K562 (cell line): Measurements from ENCODE around the gene VEGFA. TPM values are rescaled to one million over a fixed set of nuclear protein-coding genes. Genes with fewer than 3 reads are reported as not detected.
A peak's percentile ranks its signal among the peaks of the same experiment; 100 is the strongest.

Experiments
- ATAC-seq: fragments of 200-7000 bp; cut with Tn5 transposase; 3 replicates; pipeline ENCODE4 v1.9.1; 2020; ENCODE audit warnings: moderate library complexity
- BruUV-seq: library from RNA; stranded (reverse); fragments of 400-500 nt; replicated peaks from 2 replicates; lab custom pipeline; 2021; lab: Mats Ljungman, UMichigan
- CTCF ChIA-PET: fragments of 300-600 bp; formaldehyde crosslinking; extraction: SDS; loops from one replicate; lab custom pipeline; 2021; ENCODE audit warnings: low intra/inter-chr PET ratio; lab: Yijun Ruan, JAX
- POLR2A ChIA-PET: fragments of 300-600, 350-650 bp; sonication (Branson Sonifier 250); formaldehyde crosslinking; extraction: SDS; loops from one replicate; lab custom pipeline; 2021; ENCODE audit warnings: antibody characterized with exemption, inconsistent platforms; lab: Yijun Ruan, JAX
- DNase-seq, 4 experiments: peaks; one replicate each; pipeline versions ENCODE4 v3.0.0 to v3.0.0-alpha.2; 2011 to 2018; ENCODE audit warnings: low spot score in 3 of 4, mixed read lengths in 3 of 4; ENCODE audit errors: extremely low read depth in 1 of 4
- FAIRE-seq: peaks from 2 replicates; lab custom pipeline; 2011; peaks lifted over from hg19 to GRCh38; lab: Jason Lieb, UNC
- H2AFZ ChIP-seq: 2 replicates; pipeline ENCODE4 v1.6.0; 2011; ENCODE audit warnings: low read depth, low read length, control low read depth, inconsistent platforms
- H3K27ac ChIP-seq: fragments of 200-600 bp; 3 replicates; pipeline ENCODE4 v1.8.0; 2011; ENCODE audit warnings: low read depth, mild to moderate bottlenecking, control low read depth, inconsistent platforms, low read length, moderate library complexity, mixed read lengths; ENCODE audit errors: extremely low read depth
- H3K27me3 ChIP-seq, 2 experiments: fragments of 300-600 bp in 1 of 2; 2 replicates in 1 of 2; 3 replicates in 1 of 2; pipeline versions ENCODE4 v1.6.0 to v1.8.0; 2011; ENCODE audit warnings: inconsistent platforms in 2 of 2, low read length in 2 of 2, mild to moderate bottlenecking in 1 of 2, mixed read lengths in 1 of 2, moderate library complexity in 1 of 2; ENCODE audit not compliant: control insufficient read depth in 2 of 2, insufficient read depth in 2 of 2
- H3K36me3 ChIP-seq: fragments of 300-600 bp; 3 replicates; pipeline ENCODE4 v1.8.0; 2011; ENCODE audit warnings: mild to moderate bottlenecking, low read length, inconsistent platforms; ENCODE audit not compliant: control insufficient read depth, insufficient read depth
- H3K4me1 ChIP-seq, 2 experiments: fragments of 200-600 bp in 1 of 2; replicated peaks in 1 of 2; 2 replicates in 1 of 2; 3 replicates in 1 of 2; pipeline versions ENCODE4 v1.5.1 to v1.8.0; 2011; ENCODE audit warnings: inconsistent platforms in 2 of 2, low read length in 2 of 2, mild to moderate bottlenecking in 1 of 2, mixed read lengths in 1 of 2, moderate library complexity in 1 of 2; ENCODE audit not compliant: control insufficient read depth in 2 of 2, insufficient read depth in 2 of 2
- H3K4me2 ChIP-seq: 2 replicates; pipeline ENCODE4 v1.6.1; 2011; ENCODE audit warnings: low read length, control low read depth, inconsistent platforms, mixed read lengths; ENCODE audit not compliant: insufficient read depth
- H3K4me3 ChIP-seq: fragments of 200-600 bp; sonication (generic), shearing (Covaris generic); 2 replicates; pipeline ENCODE4 v1.5.1; 2016; ENCODE audit warnings: control low read depth, inconsistent platforms
- H3K79me2 ChIP-seq: fragments of 200-600 bp; 3 replicates; pipeline ENCODE4 v1.8.0; 2011; ENCODE audit warnings: low read length, inconsistent platforms; ENCODE audit not compliant: control insufficient read depth, insufficient read depth
- H3K9ac ChIP-seq, 2 experiments: 2 replicates each; pipeline versions ENCODE4 v1.6.0 to v1.6.1; 2011; ENCODE audit warnings: low read depth in 2 of 2, low read length in 2 of 2, control low read depth in 1 of 2, inconsistent platforms in 1 of 2, mild to moderate bottlenecking in 1 of 2, mixed read lengths in 1 of 2; ENCODE audit not compliant: insufficient read depth in 1 of 2
- H3K9me1 ChIP-seq: one replicate; pipeline ENCODE4 v1.6.0; 2011; ENCODE audit warnings: inconsistent platforms, mild to moderate bottlenecking, low read length, moderate library complexity; ENCODE audit not compliant: control insufficient read depth, insufficient read depth
- H3K9me3 ChIP-seq: replicated peaks from 2 replicates; pipeline ENCODE4 v1.5.1; 2011; ENCODE audit warnings: low read depth, low read length, inconsistent platforms; ENCODE audit not compliant: control insufficient read depth, insufficient read depth
- H4K20me1 ChIP-seq: replicated peaks from 2 replicates; pipeline ENCODE4 v1.6.1; 2011; ENCODE audit warnings: low read length, inconsistent platforms, mixed read lengths; ENCODE audit not compliant: control insufficient read depth, insufficient read depth
- DMBX1 ChIP-seq: fragments of 250-450 bp; sonication (Bioruptor Pico); IDR thresholded peaks from 2 replicates; pipeline ENCODE4 v1.8.0; 2022; ENCODE audit warnings: inconsistent platforms, mild to moderate bottlenecking, moderate library complexity, borderline replicate concordance
- EGR1 ChIP-seq: fragments of 450-650 bp; conservative IDR thresholded peaks from 2 replicates; pipeline ENCODE4 v1.6.1; 2017; ENCODE audit warnings: mild to moderate bottlenecking
- HDAC6 ChIP-seq: IDR thresholded peaks from 2 replicates; pipeline ENCODE4 v1.6.1; 2012; ENCODE audit warnings: low read depth, mild to moderate bottlenecking, control low read depth, inconsistent platforms, low read length, moderate library complexity
- HDGF ChIP-seq: fragments of 450-650 bp; IDR thresholded peaks from 2 replicates; pipeline ENCODE4 v1.6.1; 2016
- NONO ChIP-seq, 2 experiments: fragments of 200-400 bp in 1 of 2; fragments of 450-650 bp in 1 of 2; formaldehyde crosslinking in 1 of 2; IDR thresholded peaks; 2 replicates each; pipeline ENCODE4 v1.6.1; 2017; ENCODE audit warnings: low read depth in 2 of 2, mild to moderate bottlenecking in 2 of 2, moderate library complexity in 2 of 2, low read length in 1 of 2
- RB1 ChIP-seq: fragments of 450-650 bp; IDR thresholded peaks from 2 replicates; pipeline ENCODE4 v1.6.1; 2017; ENCODE audit warnings: low read depth, mild to moderate bottlenecking
- SNIP1 ChIP-seq: fragments of 450-650 bp; IDR thresholded peaks from 2 replicates; pipeline ENCODE4 v1.7.1; 2017; ENCODE audit warnings: low read depth, mild to moderate bottlenecking
- TAF15 ChIP-seq: fragments of 200-400 bp; formaldehyde crosslinking; IDR thresholded peaks from 2 replicates; pipeline ENCODE4 v1.6.1; 2017; ENCODE audit warnings: mild to moderate bottlenecking, low read depth, low read length, moderate library complexity
- YY1 ChIP-seq, 3 experiments: IDR thresholded peaks; 2 replicates each; pipeline ENCODE4 v1.6.1; 2011; ENCODE audit warnings: low read length in 2 of 3, mild to moderate bottlenecking in 2 of 3, moderate library complexity in 2 of 3, borderline replicate concordance in 1 of 3, control low read depth in 1 of 3, low read depth in 1 of 3; ENCODE audit not compliant: insufficient read depth in 3 of 3, insufficient replicate concordance in 2 of 3, control insufficient read depth in 1 of 3, insufficient read length in 1 of 3; ENCODE audit errors: extremely low read depth in 1 of 3
- ZBTB7A ChIP-seq: IDR thresholded peaks from 2 replicates; pipeline ENCODE4 v1.6.1; 2011; ENCODE audit warnings: low read depth, mild to moderate bottlenecking, low read length, moderate library complexity, borderline replicate concordance; ENCODE audit not compliant: control insufficient read depth
- ZNF23 ChIP-seq: fragments of 250-450 bp; sonication (Bioruptor Pico); IDR thresholded peaks from 2 replicates; pipeline ENCODE4 v1.4.0; 2020; ENCODE audit warnings: mild to moderate bottlenecking
- ZNF695 ChIP-seq: fragments of 450-650 bp; formaldehyde crosslinking; IDR thresholded peaks from 2 replicates; pipeline ENCODE4 v1.4.0; 2020; ENCODE audit warnings: mild to moderate bottlenecking, moderate library complexity
- WGBS: fragments of 100-300 bp; shearing (Covaris generic); methylation state at CpG from one replicate; pipeline ENCODE4 v1.1.6; 2016; ENCODE audit warnings: low coverage, mixed read lengths; ENCODE audit not compliant: insufficient coverage; ENCODE audit errors: missing lambda C conversion rate; 5-methylcytosine and 5-hydroxymethylcytosine counted together
- in situ Hi-C: fragments of 300-500 bp; cut with MboI; formaldehyde crosslinking; loops from 4 replicates; pipeline ENCODE4 v1.15.0; 2018; ENCODE audit warnings: inconsistent platforms, mixed read lengths
- intact Hi-C: fragments of 100-400 bp; cut with micrococcal nuclease; formaldehyde crosslinking; loops from 2 replicates; pipeline ENCODE4 v1.14.2; 2022
- polyA plus RNA-seq, 8 experiments: library from polyadenylated mRNA; depleted of rRNA in 4 of 8; stranded (reverse) in 5 of 8; unstranded in 3 of 8; fragments of >200 nt; fragmentation: Nextera tagmentation in 2 of 8; fragmentation: Illumina TruSeq in 1 of 8; extraction: Ambion mirVana in 2 of 8; extraction: Trizol in 1 of 8; gene quantifications; 2 replicates each; pipeline versions ENCODE4 v1.2.1 to v1.2.3, GENCODE V29; 2011 to 2014; ENCODE audit warnings: inconsistent platforms in 1 of 8, missing spikeins in 1 of 8
- total RNA-seq, 7 experiments: library from RNA; depleted of rRNA in 6 of 7; stranded (reverse); fragments of >200 nt in 6 of 7; fragmentation: Illumina TruSeq in 2 of 7; extraction: Trizol in 2 of 7; gene quantifications; 2 replicates each; pipeline versions ENCODE4 v1.2.1 to v1.2.3, GENCODE V29; 2011 to 2021; ENCODE audit warnings: low replicate concordance in 1 of 7
- TF ChIP-seq, protein P1 (sequence below): sonication (generic); formaldehyde crosslinking; IDR thresholded peaks from 2 replicates; pipeline ENCODE4 v1.5.0; 2020; ENCODE audit warnings: missing genetic modification reagents
- TF ChIP-seq, protein P2 (sequence below): fragments of 450-650 bp; IDR thresholded peaks from 2 replicates; pipeline ENCODE4 v1.6.1; 2018; ENCODE audit not compliant: partially characterized antibody
- TF ChIP-seq, protein P3 (sequence below): fragments of 200-800 bp; sonication (Bioruptor generic); IDR thresholded peaks from 2 replicates; pipeline ENCODE4 v1.6.1; 2017; ENCODE audit warnings: missing genetic modification characterization, missing compliant biosample characterization

The VEGFA gene
- total and polyA plus RNA-seq, 9 of the 15 experiments (the other 6 are each of a cell fraction or from before 2014, with no cell fraction given): 14.0 to 271 (median 124) TPM

DNA sequence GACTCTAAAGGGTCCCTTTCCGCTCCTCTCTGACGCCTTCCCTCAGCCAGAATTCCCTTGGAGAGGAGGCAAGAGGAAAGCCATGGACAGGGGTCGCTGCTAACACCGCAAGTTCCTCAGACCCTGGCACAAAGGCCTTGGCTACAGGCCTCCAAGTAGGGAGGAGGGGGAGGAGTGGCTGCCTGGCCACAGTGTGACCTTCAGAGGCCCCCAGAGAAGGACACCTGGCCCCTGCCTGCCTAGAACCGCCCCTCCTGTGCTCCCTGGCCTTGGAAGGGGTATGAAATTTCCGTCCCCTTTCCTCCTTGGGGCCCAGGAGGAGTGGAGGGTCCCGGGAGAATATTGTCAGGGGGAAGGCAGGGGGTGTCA is 2.7 kb downstream of the VEGFA start:
- Histone ChIP-seq H3K9ac (peak overlapping the region; percentile 97 to 99), H3K27me3 (no peaks in the 10 kb centered on the region), H3K27ac (peak overlapping the region; percentile 91), H3K9me3 (no peaks in the 10 kb centered on the region), H3K79me2 (peaks cover 77% of the 10 kb centered on the region), H4K20me1 (peaks cover 58% of the 10 kb centered on the region), H3K9me1 (peaks cover 33% of the 10 kb centered on the region), H3K4me3 (peak overlapping the region; percentile 97), H3K4me2 (peak overlapping the region; percentile 98), H2AFZ (no peak overlapping the region), H3K36me3 (peaks cover 57% of the 10 kb centered on the region), H3K4me1 (peaks cover 31 to 67% of the 10 kb centered on the region in 2 experiments)
- no TSS peak for BruUV-seq
- no peak for FAIRE-seq
- in situ Hi-C loops: loop anchor here (5.0 kb wide), 3 partner anchors 105 to 285 kb away; no protein-coding TSS in a partner anchor
- 0% methylated on average over 7 of the region's 7 CpGs for WGBS
- peak; percentile 55 to 65 (median 58) for DNase-seq
- intact Hi-C loops: loop anchor here (2.0 to 5.0 kb wide), 2 partner anchors 48 to 105 kb away; no protein-coding TSS in a partner anchor
- 0 out of 3 replicates have a peak, but pooled peaks have one; percentile 2 for ATAC-seq
- POLR2A ChIA-PET: interaction anchor here (0.7 to 7.0 kb wide), 14 partner anchors 10 to 306 kb away, joined by 3 to 59 read pairs (median 4); no protein-coding TSS in a partner anchor
- CTCF ChIA-PET: interaction anchor here (0.5 to 2.6 kb wide), 8 partner anchors 48 to 311 kb away, joined by 3 to 11 read pairs (median 4); no protein-coding TSS in a partner anchor
- TF ChIP-seq ZBTB7A (peak; percentile 67), TAF15 (no peak), ZNF23 (CRISPR knock-in tag) (no peak), DMBX1 (peak; percentile 52; the same call in 1 of the 2 replicates), NONO (IDR thresholded peaks at IDR 0.05; ENCODE audit: low read depth in 2 of 2, low read length in 1 of 2) (no peak), HDGF (0 out of 2 replicates have a peak, but pooled peaks have one; percentile 6), SNIP1 (no peak), ZNF695 (CRISPR knock-in tag) (no peak), YY1 (IDR thresholded peaks at IDR 0.05; ENCODE audit: borderline replicate concordance in 1 of 3, control insufficient read depth in 1 of 3, extremely low read depth in 1 of 3, insufficient read depth in 3 of 3, insufficient read length in 1 of 3, insufficient replicate concordance in 2 of 3, low read depth in 1 of 3, low read length in 2 of 3) (no peak), RB1 (peak; percentile 22; the same call in 1 of the 2 replicates), HDAC6 (no peak), EGR1 (no peak)
- TF ChIP-seq, protein P1, sequence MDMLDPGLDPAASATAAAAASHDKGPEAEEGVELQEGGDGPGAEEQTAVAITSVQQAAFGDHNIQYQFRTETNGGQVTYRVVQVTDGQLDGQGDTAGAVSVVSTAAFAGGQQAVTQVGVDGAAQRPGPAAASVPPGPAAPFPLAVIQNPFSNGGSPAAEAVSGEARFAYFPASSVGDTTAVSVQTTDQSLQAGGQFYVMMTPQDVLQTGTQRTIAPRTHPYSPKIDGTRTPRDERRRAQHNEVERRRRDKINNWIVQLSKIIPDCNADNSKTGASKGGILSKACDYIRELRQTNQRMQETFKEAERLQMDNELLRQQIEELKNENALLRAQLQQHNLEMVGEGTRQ (CRISPR knock-in tag): no peak
- TF ChIP-seq, protein P2, sequence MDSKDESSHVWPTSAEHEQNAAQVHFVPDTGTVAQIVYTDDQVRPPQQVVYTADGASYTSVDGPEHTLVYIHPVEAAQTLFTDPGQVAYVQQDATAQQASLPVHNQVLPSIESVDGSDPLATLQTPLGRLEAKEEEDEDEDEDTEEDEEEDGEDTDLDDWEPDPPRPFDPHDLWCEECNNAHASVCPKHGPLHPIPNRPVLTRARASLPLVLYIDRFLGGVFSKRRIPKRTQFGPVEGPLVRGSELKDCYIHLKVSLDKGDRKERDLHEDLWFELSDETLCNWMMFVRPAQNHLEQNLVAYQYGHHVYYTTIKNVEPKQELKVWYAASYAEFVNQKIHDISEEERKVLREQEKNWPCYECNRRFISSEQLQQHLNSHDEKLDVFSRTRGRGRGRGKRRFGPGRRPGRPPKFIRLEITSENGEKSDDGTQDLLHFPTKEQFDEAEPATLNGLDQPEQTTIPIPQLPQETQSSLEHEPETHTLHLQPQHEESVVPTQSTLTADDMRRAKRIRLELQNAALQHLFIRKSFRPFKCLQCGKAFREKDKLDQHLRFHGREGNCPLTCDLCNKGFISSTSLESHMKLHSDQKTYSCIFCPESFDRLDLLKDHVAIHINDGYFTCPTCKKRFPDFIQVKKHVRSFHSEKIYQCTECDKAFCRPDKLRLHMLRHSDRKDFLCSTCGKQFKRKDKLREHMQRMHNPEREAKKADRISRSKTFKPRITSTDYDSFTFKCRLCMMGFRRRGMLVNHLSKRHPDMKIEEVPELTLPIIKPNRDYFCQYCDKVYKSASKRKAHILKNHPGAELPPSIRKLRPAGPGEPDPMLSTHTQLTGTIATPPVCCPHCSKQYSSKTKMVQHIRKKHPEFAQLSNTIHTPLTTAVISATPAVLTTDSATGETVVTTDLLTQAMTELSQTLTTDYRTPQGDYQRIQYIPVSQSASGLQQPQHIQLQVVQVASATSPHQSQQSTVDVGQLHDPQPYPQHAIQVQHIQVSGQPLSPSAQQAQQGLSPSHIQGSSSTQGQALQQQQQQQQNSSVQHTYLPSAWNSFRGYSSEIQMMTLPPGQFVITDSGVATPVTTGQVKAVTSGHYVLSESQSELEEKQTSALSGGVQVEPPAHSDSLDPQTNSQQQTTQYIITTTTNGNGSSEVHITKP: no peak
- TF ChIP-seq, protein P3, sequence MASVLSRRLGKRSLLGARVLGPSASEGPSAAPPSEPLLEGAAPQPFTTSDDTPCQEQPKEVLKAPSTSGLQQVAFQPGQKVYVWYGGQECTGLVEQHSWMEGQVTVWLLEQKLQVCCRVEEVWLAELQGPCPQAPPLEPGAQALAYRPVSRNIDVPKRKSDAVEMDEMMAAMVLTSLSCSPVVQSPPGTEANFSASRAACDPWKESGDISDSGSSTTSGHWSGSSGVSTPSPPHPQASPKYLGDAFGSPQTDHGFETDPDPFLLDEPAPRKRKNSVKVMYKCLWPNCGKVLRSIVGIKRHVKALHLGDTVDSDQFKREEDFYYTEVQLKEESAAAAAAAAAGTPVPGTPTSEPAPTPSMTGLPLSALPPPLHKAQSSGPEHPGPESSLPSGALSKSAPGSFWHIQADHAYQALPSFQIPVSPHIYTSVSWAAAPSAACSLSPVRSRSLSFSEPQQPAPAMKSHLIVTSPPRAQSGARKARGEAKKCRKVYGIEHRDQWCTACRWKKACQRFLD (CRISPR knock-in tag): peak; percentile 19; the same call in 1 of the 2 replicates
